Body of pancreas (tissue), 4 donors: Measurements from ENCODE around the gene GNAS-AS1.

ENCODE experiments used
- POLR2A ChIP-seq, 3 donors: fragments of 450-650 bp; IDR thresholded peaks; one replicate each; pipeline ENCODE4 v1.6.1; 2016; ENCODE audit warnings: antibody characterized with exemption in 3 of 3, mild to moderate bottlenecking in 2 of 3
- TF ChIP-seq, protein P1 (sequence below), 7 experiments: fragments of 450-650 bp in 4 of 7; fragments of 200-600 bp in 3 of 7; sonication (generic) in 3 of 7; IDR thresholded peaks; one replicate each; pipeline ENCODE4 v1.5.1; 2016 to 2019; ENCODE audit warnings: antibody characterized with exemption in 7 of 7

DNA sequence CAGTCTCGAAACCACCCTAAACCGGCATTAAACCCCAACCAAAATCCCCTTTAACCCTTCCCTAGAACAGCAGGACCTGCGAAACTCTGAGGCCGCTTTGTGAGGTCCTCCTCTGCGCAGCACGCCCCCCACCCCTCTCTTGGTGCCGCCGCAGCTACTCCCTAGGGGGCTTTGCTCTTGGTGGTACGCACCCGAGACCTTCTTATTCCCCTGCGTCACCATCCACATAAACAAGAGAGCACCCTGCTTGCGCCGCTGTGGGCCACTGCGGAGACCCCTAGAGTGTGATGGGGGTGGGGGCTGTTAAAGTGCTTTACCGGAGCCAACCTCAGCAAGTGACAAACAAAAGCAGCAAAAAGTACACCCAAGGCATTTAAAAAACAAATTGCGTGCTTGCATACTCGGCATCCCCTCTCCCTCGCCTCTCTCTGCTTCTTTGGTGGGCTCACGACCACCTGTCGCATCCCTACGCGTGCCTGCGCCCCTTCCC is 1.3 kb upstream of the GNAS-AS1 start:
- TF ChIP-seq, protein P1, sequence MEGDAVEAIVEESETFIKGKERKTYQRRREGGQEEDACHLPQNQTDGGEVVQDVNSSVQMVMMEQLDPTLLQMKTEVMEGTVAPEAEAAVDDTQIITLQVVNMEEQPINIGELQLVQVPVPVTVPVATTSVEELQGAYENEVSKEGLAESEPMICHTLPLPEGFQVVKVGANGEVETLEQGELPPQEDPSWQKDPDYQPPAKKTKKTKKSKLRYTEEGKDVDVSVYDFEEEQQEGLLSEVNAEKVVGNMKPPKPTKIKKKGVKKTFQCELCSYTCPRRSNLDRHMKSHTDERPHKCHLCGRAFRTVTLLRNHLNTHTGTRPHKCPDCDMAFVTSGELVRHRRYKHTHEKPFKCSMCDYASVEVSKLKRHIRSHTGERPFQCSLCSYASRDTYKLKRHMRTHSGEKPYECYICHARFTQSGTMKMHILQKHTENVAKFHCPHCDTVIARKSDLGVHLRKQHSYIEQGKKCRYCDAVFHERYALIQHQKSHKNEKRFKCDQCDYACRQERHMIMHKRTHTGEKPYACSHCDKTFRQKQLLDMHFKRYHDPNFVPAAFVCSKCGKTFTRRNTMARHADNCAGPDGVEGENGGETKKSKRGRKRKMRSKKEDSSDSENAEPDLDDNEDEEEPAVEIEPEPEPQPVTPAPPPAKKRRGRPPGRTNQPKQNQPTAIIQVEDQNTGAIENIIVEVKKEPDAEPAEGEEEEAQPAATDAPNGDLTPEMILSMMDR (IDR thresholded peaks at IDR 0.05), result no peak
- no peak for TF ChIP-seq POLR2A (IDR thresholded peaks at IDR 0.05)
